ENCODE data around the gene RIGI.
"Not testable (repeated sequence)": the region's sequence is repeated elsewhere in the genome, so short reads cannot be mapped to it uniquely, and the experiment has no call there.

RIGI gene

GRCh38 chr9:32526707-32527048 is 682 bp upstream of the RIGI start:
- Histone ChIP-seq H3K27me3 (ENCODE audit: control insufficient read depth in 1 of 2, insufficient read depth in 2 of 2, low read length in 2 of 2) (no peaks in the 10 kb centered on the region), H3K36me3 (ENCODE audit: control insufficient read depth in 2 of 2, insufficient read depth in 2 of 2, low read length in 2 of 2) (no peaks in the 10 kb centered on the region), H3K27ac (ENCODE audit: low read length) (peak overlapping the region; percentile 76), H3K9ac (ENCODE audit: low read length in 2 of 2) (peak overlapping the region; percentile 84 to 87), H3K4me1 (ENCODE audit: control insufficient read depth, insufficient read depth, low read length) (peaks cover 4% of the 10 kb centered on the region), H3K9me3 (ENCODE audit: control insufficient read depth in 2 of 2, low read length in 2 of 2) (no peaks in the 10 kb centered on the region), H3K4me3 (ENCODE audit: low read length in 2 of 2) (peak overlapping the region; percentile 93 to 98)

GRCh38 chr9:32525709-32526030 is 326 bp downstream of the RIGI start:
- Histone ChIP-seq H3K4me3 (ENCODE audit: low read length in 2 of 2) (peak overlapping the region; percentile 93 to 98), H3K4me1 (ENCODE audit: control insufficient read depth, insufficient read depth, low read length) (peaks cover 4% of the 10 kb centered on the region), H3K36me3 (ENCODE audit: control insufficient read depth in 2 of 2, insufficient read depth in 2 of 2, low read length in 2 of 2) (no peaks in the 10 kb centered on the region), H3K9ac (ENCODE audit: low read length in 2 of 2) (peak overlapping the region; percentile 87), H3K27me3 (ENCODE audit: control insufficient read depth in 1 of 2, insufficient read depth in 2 of 2, low read length in 2 of 2) (no peaks in the 10 kb centered on the region), H3K27ac (ENCODE audit: low read length) (peak overlapping the region; percentile 76), H3K9me3 (ENCODE audit: control insufficient read depth in 2 of 2, low read length in 2 of 2) (no peaks in the 10 kb centered on the region)

- H3K4me1 ChIP-seq (ENCODE audit: control insufficient read depth, insufficient read depth, low read length) = peaks cover 4% of the 10 kb centered on the region
- H3K4me3 ChIP-seq (ENCODE audit: low read length in 2 of 2) = peak overlapping the region; percentile 93 to 98
Measured at GRCh38 chr9:32524892-32525708, 896 bp downstream of the RIGI start.

GRCh38 chr9:32524558-32524891 is 1.5 kb downstream of the RIGI start:
- not testable (repeated sequence) for H3K9me3 ChIP-seq (ENCODE audit: control insufficient read depth in 2 of 2, low read length in 2 of 2); H3K9ac ChIP-seq (ENCODE audit: low read length in 2 of 2); H3K27me3 ChIP-seq (ENCODE audit: control insufficient read depth in 1 of 2, insufficient read depth in 2 of 2, low read length in 2 of 2); H3K36me3 ChIP-seq (ENCODE audit: control insufficient read depth in 2 of 2, insufficient read depth in 2 of 2, low read length in 2 of 2); H3K27ac ChIP-seq (ENCODE audit: low read length); H3K4me1 ChIP-seq (ENCODE audit: control insufficient read depth, insufficient read depth, low read length)
- H3K4me3 ChIP-seq (ENCODE audit: low read length in 2 of 2) = peak overlapping the region; percentile 93 to 98

More at GRCh38 chr9:32524892-32525708, 896 bp downstream of the RIGI start:
- no peaks in the 10 kb centered on the region for H3K9me3 ChIP-seq (ENCODE audit: control insufficient read depth in 2 of 2, low read length in 2 of 2)
- peak overlapping the region; percentile 76 for H3K27ac ChIP-seq (ENCODE audit: low read length)
- H3K36me3 ChIP-seq (ENCODE audit: control insufficient read depth in 2 of 2, insufficient read depth in 2 of 2, low read length in 2 of 2) = no peaks in the 10 kb centered on the region
- H3K27me3 ChIP-seq (ENCODE audit: control insufficient read depth in 1 of 2, insufficient read depth in 2 of 2, low read length in 2 of 2) = no peaks in the 10 kb centered on the region
- H3K9ac ChIP-seq (ENCODE audit: low read length in 2 of 2) = peak overlapping the region; percentile 87

GRCh38 chr9:32523910-32524309 is 2.1 kb downstream of the RIGI start:
- H3K36me3 ChIP-seq (ENCODE audit: control insufficient read depth in 2 of 2, insufficient read depth in 2 of 2, low read length in 2 of 2) = no peaks in the 10 kb centered on the region
- no peaks in the 10 kb centered on the region for H3K9me3 ChIP-seq (ENCODE audit: control insufficient read depth in 2 of 2, low read length in 2 of 2)
- no peaks in the 10 kb centered on the region for H3K27me3 ChIP-seq (ENCODE audit: control insufficient read depth in 1 of 2, insufficient read depth in 2 of 2, low read length in 2 of 2)
- H3K4me3 ChIP-seq (ENCODE audit: low read length in 2 of 2) = no peak overlapping the region
- H3K9ac ChIP-seq (ENCODE audit: low read length in 2 of 2) = no peak overlapping the region
- H3K27ac ChIP-seq (ENCODE audit: low read length) = no peak overlapping the region
- peaks cover 4% of the 10 kb centered on the region for H3K4me1 ChIP-seq (ENCODE audit: control insufficient read depth, insufficient read depth, low read length)

GRCh38 chr9:32518276-32518675 is 7.7 kb downstream of the RIGI start:
- Histone ChIP-seq H3K27ac (ENCODE audit: low read length) (no peak overlapping the region), H3K36me3 (ENCODE audit: control insufficient read depth in 2 of 2, insufficient read depth in 2 of 2, low read length in 2 of 2) (no peaks in the 10 kb centered on the region), H3K9ac (ENCODE audit: low read length in 2 of 2) (no peak overlapping the region), H3K4me3 (ENCODE audit: low read length in 2 of 2) (no peak overlapping the region), H3K4me1 (ENCODE audit: control insufficient read depth, insufficient read depth, low read length) (no peaks in the 10 kb centered on the region), H3K27me3 (ENCODE audit: control insufficient read depth in 1 of 2, insufficient read depth in 2 of 2, low read length in 2 of 2) (no peaks in the 10 kb centered on the region), H3K9me3 (ENCODE audit: control insufficient read depth in 2 of 2, low read length in 2 of 2) (no peaks in the 10 kb centered on the region)

GRCh38 chr9:32516241-32516640 is 9.8 kb downstream of the RIGI start:
- Histone ChIP-seq H3K9ac (ENCODE audit: low read length in 2 of 2) (no peak overlapping the region), H3K27ac (ENCODE audit: low read length) (no peak overlapping the region), H3K4me1 (ENCODE audit: control insufficient read depth, insufficient read depth, low read length) (no peaks in the 10 kb centered on the region), H3K36me3 (ENCODE audit: control insufficient read depth in 2 of 2, insufficient read depth in 2 of 2, low read length in 2 of 2) (no peaks in the 10 kb centered on the region), H3K4me3 (ENCODE audit: low read length in 2 of 2) (no peak overlapping the region), H3K9me3 (ENCODE audit: control insufficient read depth in 2 of 2, low read length in 2 of 2) (no peaks in the 10 kb centered on the region), H3K27me3 (ENCODE audit: control insufficient read depth in 1 of 2, insufficient read depth in 2 of 2, low read length in 2 of 2) (no peaks in the 10 kb centered on the region)

GRCh38 chr9:32508728-32509127 is 17.3 kb downstream of the RIGI start:
- Histone ChIP-seq H3K9me3 (ENCODE audit: control insufficient read depth in 2 of 2, low read length in 2 of 2) (no peaks in the 10 kb centered on the region), H3K27ac (ENCODE audit: low read length) (no peak overlapping the region), H3K27me3 (ENCODE audit: control insufficient read depth in 1 of 2, insufficient read depth in 2 of 2, low read length in 2 of 2) (no peaks in the 10 kb centered on the region), H3K36me3 (ENCODE audit: control insufficient read depth in 2 of 2, insufficient read depth in 2 of 2, low read length in 2 of 2) (no peaks in the 10 kb centered on the region), H3K4me3 (ENCODE audit: low read length in 2 of 2) (no peak overlapping the region), H3K4me1 (ENCODE audit: control insufficient read depth, insufficient read depth, low read length) (no peaks in the 10 kb centered on the region), H3K9ac (ENCODE audit: low read length in 2 of 2) (no peak overlapping the region)

- no peaks in the 10 kb centered on the region for H3K27me3 ChIP-seq (ENCODE audit: control insufficient read depth in 1 of 2, insufficient read depth in 2 of 2, low read length in 2 of 2)
- no peaks in the 10 kb centered on the region for H3K4me1 ChIP-seq (ENCODE audit: control insufficient read depth, insufficient read depth, low read length)
- no peak overlapping the region for H3K9ac ChIP-seq (ENCODE audit: low read length in 2 of 2)
- no peak overlapping the region for H3K4me3 ChIP-seq (ENCODE audit: low read length in 2 of 2)
- H3K36me3 ChIP-seq (ENCODE audit: control insufficient read depth in 2 of 2, insufficient read depth in 2 of 2, low read length in 2 of 2) = peaks cover 0 to 2% of the 10 kb centered on the region in 2 donors
- H3K27ac ChIP-seq (ENCODE audit: low read length) = no peak overlapping the region
- H3K9me3 ChIP-seq (ENCODE audit: control insufficient read depth in 2 of 2, low read length in 2 of 2) = no peaks in the 10 kb centered on the region
Measured at GRCh38 chr9:32503008-32503407, 23.0 kb downstream of the RIGI start.

GRCh38 chr9:32502464-32502863 is 23.5 kb downstream of the RIGI start:
- no peak overlapping the region for H3K9ac ChIP-seq (ENCODE audit: low read length in 2 of 2)
- peaks cover 0 to 3% of the 10 kb centered on the region in 2 donors for H3K36me3 ChIP-seq (ENCODE audit: control insufficient read depth in 2 of 2, insufficient read depth in 2 of 2, low read length in 2 of 2)
- no peak overlapping the region for H3K27ac ChIP-seq (ENCODE audit: low read length)
- no peaks in the 10 kb centered on the region for H3K9me3 ChIP-seq (ENCODE audit: control insufficient read depth in 2 of 2, low read length in 2 of 2)
- H3K4me3 ChIP-seq (ENCODE audit: low read length in 2 of 2) = no peak overlapping the region
- no peaks in the 10 kb centered on the region for H3K27me3 ChIP-seq (ENCODE audit: control insufficient read depth in 1 of 2, insufficient read depth in 2 of 2, low read length in 2 of 2)
- no peaks in the 10 kb centered on the region for H3K4me1 ChIP-seq (ENCODE audit: control insufficient read depth, insufficient read depth, low read length)

GRCh38 chr9:32501868-32502267 is 24.1 kb downstream of the RIGI start:
- H3K4me1 ChIP-seq (ENCODE audit: control insufficient read depth, insufficient read depth, low read length) = no peaks in the 10 kb centered on the region
- no peak overlapping the region for H3K27ac ChIP-seq (ENCODE audit: low read length)
- peaks cover 0 to 3% of the 10 kb centered on the region in 2 donors for H3K36me3 ChIP-seq (ENCODE audit: control insufficient read depth in 2 of 2, insufficient read depth in 2 of 2, low read length in 2 of 2)
- no peak overlapping the region for H3K9ac ChIP-seq (ENCODE audit: low read length in 2 of 2)
- H3K9me3 ChIP-seq (ENCODE audit: control insufficient read depth in 2 of 2, low read length in 2 of 2) = no peaks in the 10 kb centered on the region
- H3K27me3 ChIP-seq (ENCODE audit: control insufficient read depth in 1 of 2, insufficient read depth in 2 of 2, low read length in 2 of 2) = no peaks in the 10 kb centered on the region
- H3K4me3 ChIP-seq (ENCODE audit: low read length in 2 of 2) = no peak overlapping the region

Measured in stomach smooth muscle (tissue), 2 donors.